Ishikawa (cell line): ENCODE data around the gene ATP9B.

Experiments used
- CEBPB ChIP-seq: IDR thresholded peaks from 2 replicates; pipeline ENCODE4 v1.6.1; 2012
- EP300 ChIP-seq: IDR thresholded peaks from 2 replicates; pipeline ENCODE4 v1.6.1; 2012; ENCODE audit warnings: borderline replicate concordance
- MAX ChIP-seq: IDR thresholded peaks from 2 replicates; pipeline ENCODE4 v1.6.1; 2012
- NFIC ChIP-seq: IDR thresholded peaks from 2 replicates; pipeline ENCODE4 v1.6.1; 2012
- RAD21 ChIP-seq: IDR thresholded peaks from 2 replicates; pipeline ENCODE4 v1.6.1; 2012; ENCODE audit warnings: low read depth
- REST ChIP-seq: IDR thresholded peaks from 2 replicates; pipeline ENCODE4 v1.6.1; 2012; ENCODE audit warnings: low read depth, mild to moderate bottlenecking
- TAF1 ChIP-seq: IDR thresholded peaks from 2 replicates; pipeline ENCODE4 v1.6.1; 2012; ENCODE audit warnings: low read depth, mild to moderate bottlenecking

- TF ChIP-seq REST, result no peak
- no peak for TF ChIP-seq EP300
- TF ChIP-seq RAD21, result no peak
- no peak for TF ChIP-seq TAF1
- no peak for TF ChIP-seq NFIC
- no peak for TF ChIP-seq CEBPB
- TF ChIP-seq MAX, result no peak
Measured at GRCh38 chr18:79214056-79214455, 144.9 kb downstream of the ATP9B start.
